Endometrial microvascular endothelial cells (primary cell): ENCODE data around the gene XIAP. TPM values are rescaled to one million over a fixed set of nuclear protein-coding genes. Genes with fewer than 3 reads are reported as not detected.
"Not testable (repeated sequence)": the region's sequence is repeated elsewhere in the genome, so short reads cannot be mapped to it uniquely, and the experiment has no call there.

ENCODE experiments used
- in situ Hi-C: cut with HindIII; loops from 2 replicates; pipeline ENCODE4 v1.10.0; 2017; ENCODE audit warnings: low sequenced_read_pairs, low pct_unique_long_range_greater_than_20kb; ENCODE audit errors: inconsistent ontology term
- total RNA-seq: library from RNA; depleted of rRNA; stranded (reverse); fragments of >200 nt; gene quantifications from one replicate; pipeline ENCODE4 v1.2.3, GENCODE V29; 2015; ENCODE audit errors: inconsistent ontology term

The XIAP gene
- total RNA-seq, 1 donor from 2014 or later, result 23.3 TPM

- in situ Hi-C loops, result not testable (repeated sequence)
These were observed 72.2 kb downstream of the XIAP start for GRCh38 chrX:123932055-123932454.

- in situ Hi-C loops, result no loop called here
These were observed 83.2 kb downstream of the XIAP start for GRCh38 chrX:123943074-123943473.

GRCh38 chrX:123943488-123943887 is 83.6 kb downstream of the XIAP start:
- in situ Hi-C loops, result no loop called here

- in situ Hi-C loops, result no loop called here
These were observed 90.0 kb downstream of the XIAP start for GRCh38 chrX:123949846-123950245.

- in situ Hi-C loops, result no loop called here
These were observed 99.6 kb downstream of the XIAP start for GRCh38 chrX:123959281-123960063.

GRCh38 chrX:123960956-123961267 is 101.1 kb downstream of the XIAP start:
- in situ Hi-C loops, result no loop called here

- in situ Hi-C loops, result no loop called here
These were observed 101.6 kb downstream of the XIAP start, which contains the start of gene STAG2 for GRCh38 chrX:123961268-123962005. STAG2 (plus strand) TSS chrX:123961706; CDS start chrX:124022628, 60,922 bp downstream.

GRCh38 chrX:123962006-123962467 is 102.2 kb downstream of the XIAP start:
- in situ Hi-C loops, result no loop called here

- in situ Hi-C loops, result no loop called here
These were observed 103.0 kb downstream of the XIAP start for GRCh38 chrX:123962794-123963373.

Other genes starting within 250 kb of the XIAP start
- gene THOC2, start 127.0 kb upstream of the XIAP start, total RNA-seq, result 29.8 TPM
- 43.3 TPM for gene STAG2, start 101.7 kb downstream of the XIAP start, total RNA-seq